Stimulated activated CD8-positive, alpha-beta memory T cell treated with anti-CD3 and anti-CD28 coated beads, Interleukin-15, amount 100 ng/mL, for 48 hours (primary cell): ENCODE results near the gene MAP3K21.

ENCODE experiments used
- DNase-seq, 2 donors: peaks; one replicate each; pipeline ENCODE4 v3.0.0-alpha.2; 2020; ENCODE audit warnings: low read depth in 2 of 2

MAP3K21 gene

DNA sequence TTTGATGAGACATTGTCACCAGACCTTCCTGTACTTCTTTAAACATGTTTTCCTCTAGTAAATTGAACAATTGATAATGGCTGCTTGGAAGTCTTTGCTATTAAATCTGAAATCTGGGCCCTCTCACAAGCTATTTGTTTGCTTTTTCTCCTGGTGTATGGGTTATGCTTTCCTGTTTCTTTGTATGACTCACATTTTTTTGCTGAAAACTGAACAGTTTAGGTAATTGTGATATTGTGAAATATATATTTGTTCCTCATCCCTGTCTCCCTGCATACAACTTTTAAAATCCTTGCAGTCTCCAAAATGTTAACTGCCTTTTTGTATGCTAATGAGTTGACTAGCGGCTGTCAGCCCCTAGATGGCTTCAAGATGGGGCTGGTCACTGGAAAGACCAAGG, 61.6 kb downstream of the MAP3K21 start:
- DNase-seq, result no peak

DNA sequence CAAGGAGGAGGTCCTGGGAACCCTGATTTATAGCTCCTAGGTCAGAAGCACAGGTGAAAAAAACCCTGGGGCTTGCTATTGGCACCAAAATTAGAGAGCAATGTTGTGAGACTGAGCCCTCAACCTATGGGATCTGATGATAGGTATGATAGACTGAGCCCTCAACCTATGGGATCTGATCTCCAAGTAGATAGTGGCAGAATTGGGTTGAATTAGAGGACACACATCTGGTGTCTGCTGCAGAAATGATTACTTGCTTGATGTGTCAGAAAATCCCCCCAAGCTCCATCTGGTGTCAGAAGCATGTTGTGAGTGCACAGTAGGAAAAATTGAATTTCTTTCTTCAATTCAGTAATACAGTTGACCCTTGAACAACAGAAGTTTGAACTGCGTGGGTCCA, 62.4 kb downstream of the MAP3K21 start:
- DNase-seq, result no peak

DNA sequence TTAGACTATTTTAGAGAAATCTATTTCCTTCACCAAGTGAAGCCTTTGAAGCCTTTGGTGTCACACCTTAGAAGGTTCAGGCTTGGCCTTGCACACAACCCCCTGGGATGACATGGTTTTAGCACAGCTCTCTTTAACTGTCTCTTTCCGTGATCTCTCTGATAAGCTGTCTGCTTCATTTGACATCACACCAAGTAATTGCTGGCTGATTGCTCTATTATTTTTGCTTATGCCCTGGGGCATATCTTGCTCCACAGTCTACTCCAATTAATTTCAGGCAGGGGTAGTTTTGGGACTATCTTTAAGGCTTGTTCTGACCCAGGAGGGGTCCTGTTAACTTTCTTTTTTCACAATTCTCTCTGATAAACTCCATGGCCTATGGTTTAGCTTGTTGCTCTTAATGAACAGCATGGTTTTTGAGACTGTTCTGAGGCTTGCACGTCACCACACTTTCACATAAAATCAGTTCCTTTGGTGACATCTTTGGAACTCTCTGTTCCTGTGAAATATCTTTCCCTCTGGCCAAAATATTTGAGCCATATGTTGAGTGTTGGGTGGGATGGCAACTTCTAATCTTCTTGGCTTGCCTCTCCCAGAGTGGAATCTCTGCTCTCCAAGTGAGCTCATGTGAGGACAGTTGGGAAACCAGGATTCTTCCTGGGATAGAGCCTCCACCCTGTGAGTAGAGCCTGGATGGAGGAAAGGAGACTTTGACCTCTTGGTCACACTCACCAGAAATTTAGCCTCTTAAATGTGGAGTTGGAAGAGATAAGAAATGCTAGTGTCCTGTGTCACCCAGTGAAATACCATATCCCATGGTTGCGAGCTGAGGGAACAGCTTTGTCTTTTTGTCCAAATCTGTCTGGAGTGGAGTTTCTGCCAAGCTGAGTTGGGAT, 63.6 kb downstream of the MAP3K21 start:
- no peak for DNase-seq

DNA sequence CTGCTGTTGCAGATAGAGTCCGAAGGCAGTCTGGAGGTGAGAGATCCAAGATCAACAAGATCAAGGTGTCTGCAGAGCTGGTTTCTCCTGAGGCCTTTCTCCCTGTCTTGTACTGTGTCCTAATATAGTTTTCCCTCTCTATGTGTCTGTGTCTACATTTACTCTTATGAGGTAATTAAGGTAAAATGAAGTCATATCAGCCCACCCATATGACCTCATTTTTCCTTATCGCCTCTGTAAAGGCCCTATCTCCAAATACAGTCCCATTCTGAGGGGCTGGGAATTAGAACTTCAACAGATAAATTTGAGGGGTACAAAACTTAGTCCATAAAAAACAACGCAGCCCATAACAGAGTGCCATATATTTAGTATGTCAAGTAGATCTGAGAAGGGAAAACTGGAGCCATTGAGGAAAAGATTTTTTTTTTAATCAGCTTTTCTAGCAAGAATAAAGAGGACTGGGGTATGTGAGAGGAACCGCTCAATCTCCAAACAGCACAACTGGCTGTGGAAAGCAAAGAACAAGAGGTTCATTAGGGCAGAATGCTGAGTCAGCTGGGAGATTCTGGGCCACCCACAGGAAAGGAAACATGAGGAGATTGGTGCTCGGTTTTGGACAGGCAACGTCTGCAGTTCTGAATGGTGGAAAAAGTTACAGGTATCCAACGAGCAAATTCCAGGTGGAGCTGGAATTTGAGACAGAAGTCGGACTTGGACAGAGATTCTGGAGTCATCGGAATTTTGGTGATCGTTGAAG, 65.7 kb downstream of the MAP3K21 start:
- DNase-seq, result no peak

DNA sequence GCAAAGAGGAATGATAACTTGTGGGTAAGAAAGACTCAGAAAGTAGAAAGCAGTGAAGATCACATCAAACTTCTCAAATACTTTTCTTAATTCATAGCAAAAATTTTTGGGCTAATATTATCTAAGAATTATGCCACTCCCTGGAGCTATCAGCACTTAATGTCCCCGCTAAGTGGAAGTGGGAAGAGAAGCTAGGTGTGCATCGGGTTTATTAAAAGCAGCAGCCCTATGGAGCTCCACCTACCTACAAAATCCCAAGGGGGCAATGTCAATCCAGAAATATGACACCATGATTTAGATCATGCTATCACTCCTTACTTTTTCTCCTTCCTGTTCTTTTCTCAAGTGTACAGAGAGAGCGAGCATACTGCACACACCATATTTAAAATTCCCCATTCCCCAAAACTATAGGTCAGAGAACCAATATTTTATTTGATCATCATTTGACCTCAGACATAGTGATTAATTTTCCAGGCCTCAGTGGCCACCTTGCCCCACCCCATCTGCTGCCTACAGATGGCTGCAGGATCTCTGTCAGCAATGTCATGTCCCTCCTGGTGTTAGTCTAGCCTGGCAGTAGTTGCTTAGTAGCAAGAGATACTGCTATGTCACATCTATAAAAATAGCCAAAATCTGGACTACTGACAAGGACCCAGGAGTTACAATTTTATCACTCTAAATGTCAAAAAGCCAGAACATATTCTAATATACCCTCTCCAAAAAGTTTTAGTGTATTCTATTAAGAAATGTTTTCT, 66.6 kb downstream of the MAP3K21 start:
- DNase-seq, result no peak

DNA sequence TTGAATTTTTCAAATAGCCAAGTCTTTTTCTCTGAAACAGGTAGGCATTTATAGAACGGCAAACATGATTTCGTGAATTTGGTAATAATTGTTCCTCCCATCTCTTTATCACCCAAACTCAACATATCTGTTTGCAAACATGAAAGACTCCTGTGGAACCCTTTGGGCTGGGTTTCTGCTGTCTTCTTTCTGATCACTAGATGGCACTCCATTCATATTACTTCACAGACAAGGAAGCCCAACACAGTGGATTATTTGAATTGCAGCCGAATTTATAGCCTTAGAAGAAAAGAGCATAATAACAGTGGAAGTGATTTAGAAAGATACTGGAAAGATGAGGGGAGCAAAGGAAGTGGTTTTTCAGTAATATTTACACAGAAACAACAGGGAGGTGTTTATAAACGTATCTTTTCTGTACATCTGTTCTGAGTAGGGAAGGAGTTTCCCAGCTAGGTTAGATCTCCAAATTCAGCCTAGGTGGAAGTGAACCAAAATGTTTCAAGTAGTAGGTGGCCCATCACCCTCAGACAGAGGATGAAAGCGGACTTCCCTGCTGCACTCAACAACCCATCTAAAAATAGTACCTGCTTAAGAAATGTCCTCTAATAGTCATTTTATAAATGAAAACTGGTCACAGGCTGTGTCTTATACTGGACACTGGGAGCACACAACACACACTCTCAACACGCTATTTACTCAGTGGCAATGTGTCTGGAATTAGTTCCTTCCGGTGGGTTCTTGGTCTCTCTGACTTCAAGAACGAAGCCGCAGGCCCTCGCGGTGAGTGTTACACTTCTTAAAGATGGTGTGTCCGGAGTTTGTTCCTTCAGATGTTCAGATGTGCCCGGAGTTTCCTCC, 67.6 kb downstream of the MAP3K21 start:
- DNase-seq, result no peak

DNA sequence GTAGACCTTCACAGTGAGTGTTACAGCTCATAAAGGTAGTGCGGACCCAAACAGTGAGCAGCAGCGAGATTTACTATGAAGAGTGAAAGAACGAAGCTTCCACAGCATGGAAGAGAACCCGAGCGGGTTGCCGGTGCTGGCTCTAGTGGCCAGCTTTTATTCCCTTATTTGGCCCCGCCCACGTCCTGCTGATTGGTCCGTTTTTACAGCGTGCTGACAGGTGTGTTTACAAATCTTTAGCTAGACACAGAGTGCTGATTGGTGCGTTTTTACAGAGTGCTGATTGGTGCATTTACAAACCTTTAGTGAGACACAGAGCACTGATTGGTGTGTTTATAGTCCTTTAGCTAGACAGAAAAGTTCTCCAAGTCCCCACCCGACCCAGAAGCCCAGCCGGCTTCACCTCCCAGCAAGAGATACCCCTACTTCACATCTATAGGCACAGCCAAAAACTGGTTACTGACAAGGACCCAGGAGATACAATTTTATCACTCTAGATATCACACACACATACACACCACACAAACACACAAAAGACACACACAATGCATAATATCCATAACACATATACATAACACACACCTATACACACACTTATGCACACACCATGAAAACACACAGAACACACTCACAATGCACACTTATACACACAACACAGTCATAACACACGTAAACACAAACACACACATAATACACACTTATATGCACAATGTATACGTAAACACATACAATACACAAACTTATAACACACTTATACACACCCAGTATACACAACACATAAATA, 68.5 kb downstream of the MAP3K21 start:
- no peak for DNase-seq

DNA sequence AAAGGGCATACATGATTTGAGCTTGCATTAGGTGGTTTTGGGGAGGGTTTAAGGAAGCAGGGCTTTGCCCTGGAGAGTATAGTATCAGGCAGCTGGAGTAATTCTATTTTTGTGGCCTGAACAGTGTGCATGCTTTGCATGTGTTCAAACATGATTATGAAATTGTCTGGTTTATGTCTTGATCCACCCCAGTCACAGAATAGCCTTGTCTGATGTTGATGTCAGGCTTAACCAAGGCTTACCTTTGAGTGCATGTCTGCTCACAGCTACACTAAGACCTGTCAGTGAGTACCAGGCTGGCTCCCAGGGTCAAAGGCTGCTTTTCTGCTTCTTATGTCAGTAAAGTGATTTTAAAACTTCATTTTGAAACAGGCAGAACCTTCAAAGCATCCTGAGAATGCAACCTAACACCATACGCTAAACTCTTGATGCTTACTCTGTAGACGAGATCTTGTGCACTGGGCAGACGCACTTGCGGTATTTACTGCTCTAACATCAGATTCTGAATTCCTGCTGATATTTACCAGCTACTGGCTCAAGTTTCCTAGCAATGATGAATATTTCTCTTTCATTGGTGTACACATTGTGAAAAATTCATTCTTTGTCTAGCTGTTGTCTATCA, 78.9 kb downstream of the MAP3K21 start:
- no peak for DNase-seq

DNA sequence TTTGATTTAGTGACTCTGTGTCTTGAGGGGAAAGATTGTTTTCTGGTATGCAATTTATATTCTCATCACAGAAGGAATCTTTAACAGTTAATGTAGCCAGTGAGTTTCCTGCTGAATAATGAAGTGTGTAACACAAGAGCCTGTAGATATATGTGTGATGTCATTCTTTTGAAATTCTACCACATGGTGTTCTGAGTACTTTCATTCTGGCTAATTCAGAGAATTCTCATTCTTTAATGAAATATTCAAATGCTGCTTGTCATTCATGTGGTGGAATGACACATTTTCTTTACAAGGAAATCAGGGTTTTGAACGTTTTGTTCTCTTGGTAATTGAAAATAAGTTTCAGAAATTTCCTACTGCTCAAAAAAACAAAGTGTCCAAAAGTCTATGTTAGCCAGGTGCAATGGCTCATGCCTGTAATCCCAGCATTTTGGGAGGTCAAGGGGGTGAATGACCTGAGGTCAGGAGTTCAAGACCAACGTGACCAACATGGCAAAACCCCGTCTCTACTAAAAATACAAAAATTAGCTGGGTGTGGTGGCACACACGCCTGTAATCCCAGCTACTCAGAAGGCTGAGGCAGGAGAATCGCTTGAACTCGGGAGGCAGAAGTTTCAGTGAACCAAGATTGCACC, 79.6 kb downstream of the MAP3K21 start:
- no peak for DNase-seq

DNA sequence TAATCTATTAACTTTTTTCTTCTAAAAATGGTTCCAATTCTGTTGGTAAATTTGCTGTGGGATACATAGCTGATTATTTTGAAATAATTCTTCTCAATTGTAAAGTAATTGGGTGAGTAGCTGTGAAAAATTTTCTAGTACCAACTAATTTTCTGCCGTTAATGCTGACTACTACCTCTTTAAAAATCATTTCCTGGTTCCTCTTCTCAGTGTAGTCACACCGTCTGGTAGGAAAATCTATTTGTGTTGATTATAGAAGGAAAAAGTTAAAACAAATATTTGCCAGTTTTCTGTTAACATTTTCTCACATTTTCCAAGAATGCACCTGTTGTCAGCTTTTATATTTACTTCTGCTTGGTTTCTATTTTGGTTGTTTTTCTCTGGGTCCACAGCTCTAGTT, 82.0 kb downstream of the MAP3K21 start:
- no peak for DNase-seq

DNA sequence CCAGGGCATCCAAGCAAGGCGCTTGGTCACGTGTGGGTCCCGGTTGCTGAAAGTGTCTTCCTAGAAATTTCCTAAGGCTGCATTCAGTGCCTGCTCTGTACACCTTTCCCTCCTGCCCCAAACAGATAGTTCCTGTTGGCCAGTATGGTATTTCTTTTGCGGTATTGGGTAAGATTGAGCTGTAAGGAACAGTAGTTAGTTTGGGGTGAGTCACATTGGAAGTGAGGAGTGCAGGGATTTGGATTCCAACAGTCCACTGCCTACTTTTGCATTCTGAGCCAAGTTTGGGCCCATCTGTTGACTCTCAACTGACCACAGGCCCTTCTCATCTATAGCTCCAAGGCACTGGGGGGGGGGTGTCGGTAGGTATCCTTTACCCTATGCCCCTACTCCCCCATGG, 83.4 kb downstream of the MAP3K21 start:
- no peak for DNase-seq

DNA sequence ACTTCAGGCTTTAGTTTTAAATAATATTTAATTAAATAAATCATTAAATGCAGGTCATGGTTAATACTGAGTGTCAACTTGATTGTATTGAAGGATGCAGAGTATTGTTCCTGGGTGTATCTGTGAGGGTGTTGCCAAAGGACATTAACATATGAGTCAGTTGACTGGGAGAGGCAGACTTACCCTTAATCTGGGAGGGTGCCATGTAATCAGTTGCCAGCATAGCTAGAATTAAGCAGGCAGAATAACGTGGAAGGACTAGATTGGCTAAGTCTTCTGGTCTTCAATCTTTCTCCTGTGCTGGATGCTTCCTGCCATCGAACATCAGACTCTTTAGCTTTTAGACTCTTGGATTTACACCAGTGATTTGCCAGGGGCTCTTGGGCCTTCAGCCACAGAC, 85.3 kb downstream of the MAP3K21 start:
- no peak for DNase-seq

DNA sequence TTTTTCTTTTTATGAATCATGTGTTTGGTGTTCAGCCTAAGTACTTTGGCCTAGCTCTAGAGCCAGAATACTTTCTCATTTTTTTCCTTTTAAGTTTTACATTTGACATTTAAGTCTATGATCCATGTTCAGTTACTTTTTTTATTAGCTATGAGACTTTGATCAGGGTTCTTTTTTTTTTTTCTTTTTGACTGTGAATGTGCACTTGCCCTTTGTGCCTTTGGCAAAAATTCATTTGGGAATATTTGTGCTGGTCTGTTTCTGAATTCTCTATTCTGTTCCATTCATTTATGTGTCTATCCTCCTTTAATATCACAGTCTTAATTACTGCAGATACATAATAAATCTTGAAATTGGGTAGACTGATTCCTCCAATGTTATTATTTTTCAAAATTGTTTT, 93.8 kb downstream of the MAP3K21 start:
- DNase-seq, result no peak

DNA sequence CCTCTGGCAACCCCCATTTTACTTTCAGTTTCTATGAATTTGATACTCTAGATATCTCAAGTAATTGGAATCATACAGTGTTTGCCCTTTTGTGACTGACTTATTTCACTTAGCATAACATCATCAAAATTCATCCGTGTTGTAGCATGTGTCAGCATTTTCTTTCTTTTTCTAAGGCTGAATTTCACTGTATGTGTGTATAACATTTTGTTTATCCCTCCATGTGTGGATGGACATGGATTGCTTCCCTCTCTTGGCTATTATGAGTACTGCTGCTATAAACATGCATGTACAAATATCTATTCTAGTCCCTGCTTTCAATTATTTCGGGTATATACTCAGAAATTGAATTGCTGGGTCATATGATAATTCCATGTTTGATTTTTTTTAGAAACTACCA, 97.3 kb downstream of the MAP3K21 start:
- no peak for DNase-seq

DNA sequence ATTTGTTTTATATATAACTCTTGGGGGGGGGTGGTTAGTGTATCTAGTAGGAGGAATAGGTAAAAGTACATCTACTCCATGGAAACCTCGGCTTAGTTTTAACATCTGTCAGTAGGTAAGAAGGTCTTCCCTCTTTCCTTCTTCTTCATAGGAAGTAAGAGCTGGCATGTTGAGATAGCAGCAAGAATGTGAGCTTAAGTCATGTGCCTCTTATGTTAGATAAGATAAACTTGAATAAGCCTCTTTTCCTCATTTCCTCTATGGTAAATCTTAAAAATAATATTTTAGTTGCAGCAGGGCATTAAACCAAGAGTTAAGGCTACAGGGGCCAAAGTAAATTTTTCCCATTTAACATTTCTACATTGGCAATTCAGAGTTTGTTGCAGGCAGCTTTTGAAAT, 100.4 kb downstream of the MAP3K21 start:
- DNase-seq, result no peak

DNA sequence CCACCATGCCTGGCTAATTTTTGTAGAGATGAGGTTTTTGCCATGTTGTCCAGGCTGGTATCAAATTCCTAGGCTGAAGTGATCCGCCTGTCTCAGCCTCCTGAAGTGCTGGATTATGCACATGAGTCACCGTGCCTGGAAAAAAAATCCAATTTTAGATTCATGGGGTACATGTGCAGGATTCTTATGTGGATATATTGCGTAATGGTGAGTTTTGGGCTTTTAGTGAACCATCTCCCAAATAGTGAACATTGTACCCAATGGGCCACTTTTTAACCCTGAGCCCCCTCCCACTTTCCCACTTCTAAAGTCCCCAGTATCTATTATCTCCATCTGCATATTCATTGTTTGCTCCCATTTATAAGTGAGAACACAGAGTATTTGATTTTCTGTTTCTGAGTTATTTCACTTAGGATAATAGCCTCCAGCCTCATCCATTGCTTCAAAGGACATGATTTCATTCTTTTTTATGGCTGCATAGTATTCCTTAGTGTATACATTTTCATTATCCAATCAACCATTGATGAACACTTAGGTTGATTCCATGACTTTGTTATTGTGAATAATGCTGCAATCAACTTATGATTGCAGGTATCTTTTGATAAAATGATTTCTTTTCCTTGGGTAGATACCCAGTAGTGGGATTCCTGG, 104.4 kb downstream of the MAP3K21 start:
- no peak for DNase-seq

DNA sequence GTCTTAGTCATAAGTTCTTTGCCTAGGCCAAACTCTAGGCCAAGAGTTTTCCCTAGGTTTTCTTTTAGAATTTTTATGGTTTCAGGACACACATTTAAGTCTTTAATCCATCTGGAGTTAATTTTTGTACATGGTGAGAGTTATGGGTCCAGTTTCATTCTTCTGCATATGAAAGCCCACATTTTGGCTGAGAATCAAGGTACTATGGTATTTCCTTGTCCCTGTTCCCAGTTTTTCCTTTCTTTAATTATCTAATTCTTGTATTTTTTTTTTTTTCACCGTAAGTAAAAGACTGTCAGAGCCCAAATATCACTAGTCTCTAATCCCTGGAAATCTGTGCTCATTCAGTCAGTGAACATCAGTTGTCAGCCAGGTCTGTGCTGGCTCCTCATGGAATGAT, 105.4 kb downstream of the MAP3K21 start:
- DNase-seq, result no peak

DNA sequence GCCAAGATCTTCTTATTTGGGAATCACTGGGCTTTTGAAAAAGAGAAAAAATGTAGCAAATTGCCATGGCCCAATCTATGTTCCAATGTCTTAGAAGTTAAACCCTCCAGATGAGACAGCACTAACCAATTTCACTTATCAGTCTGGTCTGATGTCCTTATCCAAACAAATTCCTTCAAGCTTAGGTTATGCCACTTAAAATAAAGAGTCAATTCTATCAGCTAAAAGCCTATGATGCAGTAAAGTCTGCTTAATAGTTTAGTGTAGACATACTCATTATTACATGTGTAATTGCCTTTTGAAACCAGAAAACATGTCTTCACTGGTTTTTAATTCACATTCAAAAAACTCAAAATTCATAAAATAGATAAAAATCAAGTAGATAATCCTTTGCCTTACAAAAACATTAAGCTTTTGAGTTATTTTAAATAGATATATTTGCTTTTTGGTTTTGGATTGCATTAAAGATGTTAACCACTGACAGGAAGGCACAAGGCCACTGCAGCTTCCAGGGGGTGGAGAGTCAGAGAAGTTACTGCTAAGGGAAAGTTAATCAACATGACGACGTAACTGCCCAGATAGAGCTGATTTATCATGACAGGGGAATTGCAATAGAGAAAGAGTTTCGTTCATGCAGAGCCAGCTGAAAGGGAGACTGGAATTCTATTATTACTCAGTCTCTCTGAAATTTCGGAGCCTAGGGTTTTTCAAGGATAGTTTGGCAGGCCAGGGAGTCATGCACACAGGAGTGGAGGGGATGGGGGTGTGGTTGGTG, 106.1 kb downstream of the MAP3K21 start:
- no peak for DNase-seq
